Measurements from ENCODE around the gene PRICKLE2. TPM values are rescaled to one million over a fixed set of nuclear protein-coding genes. Genes with fewer than 3 reads are reported as not detected.

The PRICKLE2 gene
- total RNA-seq, 1 experiment from 2014 or later: 1.9 TPM

DNA sequence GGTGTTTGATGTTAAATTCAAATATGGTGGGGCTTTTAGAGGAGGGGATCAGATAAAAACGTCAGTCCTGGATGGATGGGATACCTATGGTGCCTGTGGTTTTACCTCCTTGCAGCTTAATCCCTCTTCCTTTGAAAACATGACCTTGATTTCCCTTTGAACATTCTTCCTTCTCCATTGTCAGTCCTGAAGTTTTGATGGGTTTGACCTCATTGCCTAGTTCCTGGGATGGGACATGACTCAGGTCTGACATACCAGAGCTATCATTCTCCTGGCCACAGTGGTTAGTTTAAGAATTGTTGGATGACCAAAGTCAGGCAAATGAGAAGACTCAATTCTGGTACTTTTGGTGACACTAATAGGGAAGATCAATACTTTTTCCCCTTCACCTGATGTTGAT, 87.2 kb downstream of the PRICKLE2 start:
- no peak overlapping the region for H3K4me3 Mint-ChIP-seq (ENCODE audit: low read depth, unreplicated experiment)
- H3K27ac Mint-ChIP-seq (ENCODE audit: unreplicated experiment): no peak overlapping the region
- DNase-seq: no peak
- intact Hi-C loops (cut with micrococcal nuclease; ENCODE audit: unreplicated experiment): no loop called here
- CTCF ChIA-PET: no interaction called here
- no TSS peak for BruUV-seq (replicated peaks)
- TF ChIP-seq CTCF (IDR thresholded peaks at IDR 0.05; ENCODE audit: unreplicated experiment): no peak
- no peaks in the 10 kb centered on the region for H3K4me1 Mint-ChIP-seq (ENCODE audit: low read depth, unreplicated experiment)
- no peaks in the 10 kb centered on the region for H3K27me3 Mint-ChIP-seq (ENCODE audit: unreplicated experiment)
- H3K9me3 Mint-ChIP-seq (ENCODE audit: low read depth, unreplicated experiment): no peaks in the 10 kb centered on the region
- no peaks in the 10 kb centered on the region for H3K36me3 Mint-ChIP-seq (ENCODE audit: insufficient read depth, unreplicated experiment)

- CTCF ChIA-PET: no interaction called here
- no peaks in the 10 kb centered on the region for H3K9me3 Mint-ChIP-seq (ENCODE audit: low read depth, unreplicated experiment)
- intact Hi-C loops (cut with micrococcal nuclease; ENCODE audit: unreplicated experiment): no loop called here
- no peak overlapping the region for H3K4me3 Mint-ChIP-seq (ENCODE audit: low read depth, unreplicated experiment)
- no peak for TF ChIP-seq CTCF (IDR thresholded peaks at IDR 0.05; ENCODE audit: unreplicated experiment)
- no peaks in the 10 kb centered on the region for H3K4me1 Mint-ChIP-seq (ENCODE audit: low read depth, unreplicated experiment)
- H3K27ac Mint-ChIP-seq (ENCODE audit: unreplicated experiment): no peak overlapping the region
- no TSS peak for BruUV-seq (replicated peaks)
- DNase-seq: no peak
- no peaks in the 10 kb centered on the region for H3K27me3 Mint-ChIP-seq (ENCODE audit: unreplicated experiment)
- no peaks in the 10 kb centered on the region for H3K36me3 Mint-ChIP-seq (ENCODE audit: insufficient read depth, unreplicated experiment)
Measured at GRCh38 chr3:64134882-64135281, 90.4 kb downstream of the PRICKLE2 start.

GRCh38 chr3:64133987-64134386, 91.3 kb downstream of the PRICKLE2 start:
- no peak for TF ChIP-seq CTCF (IDR thresholded peaks at IDR 0.05; ENCODE audit: unreplicated experiment)
- intact Hi-C loops (cut with micrococcal nuclease; ENCODE audit: unreplicated experiment): no loop called here
- DNase-seq: no peak
- Mint-ChIP-seq H3K9me3 (ENCODE audit: low read depth, unreplicated experiment) (no peaks in the 10 kb centered on the region), H3K27ac (ENCODE audit: unreplicated experiment) (no peak overlapping the region), H3K4me1 (ENCODE audit: low read depth, unreplicated experiment) (no peaks in the 10 kb centered on the region), H3K36me3 (ENCODE audit: insufficient read depth, unreplicated experiment) (no peaks in the 10 kb centered on the region), H3K27me3 (ENCODE audit: unreplicated experiment) (no peaks in the 10 kb centered on the region), H3K4me3 (ENCODE audit: low read depth, unreplicated experiment) (no peak overlapping the region)
- CTCF ChIA-PET: no interaction called here
- no TSS peak for BruUV-seq (replicated peaks)

GRCh38 chr3:64133272-64133671, 92.0 kb downstream of the PRICKLE2 start:
- no TSS peak for BruUV-seq (replicated peaks)
- Mint-ChIP-seq H3K27ac (ENCODE audit: unreplicated experiment) (no peak overlapping the region), H3K9me3 (ENCODE audit: low read depth, unreplicated experiment) (no peaks in the 10 kb centered on the region), H3K36me3 (ENCODE audit: insufficient read depth, unreplicated experiment) (no peaks in the 10 kb centered on the region), H3K4me1 (ENCODE audit: low read depth, unreplicated experiment) (no peaks in the 10 kb centered on the region), H3K4me3 (ENCODE audit: low read depth, unreplicated experiment) (no peak overlapping the region), H3K27me3 (ENCODE audit: unreplicated experiment) (no peaks in the 10 kb centered on the region)
- DNase-seq: no peak
- TF ChIP-seq CTCF (IDR thresholded peaks at IDR 0.05; ENCODE audit: unreplicated experiment): no peak
- CTCF ChIA-PET: no interaction called here
- intact Hi-C loops (cut with micrococcal nuclease; ENCODE audit: unreplicated experiment): no loop called here

Measured in Calu3 (cell line).